T-helper 17 cell (primary cell): ENCODE data around the gene ZNF653. TPM values are rescaled to one million over a fixed set of nuclear protein-coding genes. Genes with fewer than 3 reads are reported as not detected.
A peak's percentile ranks its signal among the peaks of the same experiment; 100 is the strongest.
"Not testable (repeated sequence)": the region's sequence is repeated elsewhere in the genome, so short reads cannot be mapped to it uniquely, and the experiment has no call there.

Source experiments
- ATAC-seq: fragments of 150-1000 bp; cut with Tn5 transposase; 2 replicates; pipeline ENCODE4 v1.10.0; 2021; ENCODE audit warnings: mild to moderate bottlenecking, moderate library complexity
- DNase-seq, 3 donors: peaks; one replicate each; pipeline versions ENCODE4 v3.0.0 to v3.0.0-alpha.2; 2020 to 2021
- H3K9me3 ChIP-seq: one replicate; pipeline ENCODE4 v1.7.0; 2013; ENCODE audit warnings: low read length, mild to moderate bottlenecking; ENCODE audit not compliant: control insufficient read depth, poor library complexity, severe bottlenecking
- H3K27ac Mint-ChIP-seq: one replicate; pipeline ENCODE4 v1.8.0; 2022; ENCODE audit warnings: mild to moderate bottlenecking, moderate library complexity, mixed read lengths
- H3K27me3 Mint-ChIP-seq: one replicate; pipeline ENCODE4 v1.8.0; 2022; ENCODE audit warnings: mixed read lengths
- H3K36me3 Mint-ChIP-seq: one replicate; pipeline ENCODE4 v1.8.0; 2022; ENCODE audit warnings: low read depth, mixed read lengths
- H3K4me1 Mint-ChIP-seq: one replicate; pipeline ENCODE4 v1.8.0; 2022; ENCODE audit warnings: mild to moderate bottlenecking, mixed read lengths
- H3K4me3 Mint-ChIP-seq: one replicate; pipeline ENCODE4 v1.8.0; 2022; ENCODE audit warnings: mild to moderate bottlenecking, moderate library complexity, mixed read lengths
- total RNA-seq, 4 donors: library from RNA in 2 of 4; stranded (reverse) in 2 of 4; gene quantifications; one replicate each; pipeline ENCODE4 v1.2.3 and lab custom pipeline; 2022 to 2026

ZNF653 gene
- total RNA-seq, 2 donors from 2014 or later = 15.3 to 15.6 TPM

DNA sequence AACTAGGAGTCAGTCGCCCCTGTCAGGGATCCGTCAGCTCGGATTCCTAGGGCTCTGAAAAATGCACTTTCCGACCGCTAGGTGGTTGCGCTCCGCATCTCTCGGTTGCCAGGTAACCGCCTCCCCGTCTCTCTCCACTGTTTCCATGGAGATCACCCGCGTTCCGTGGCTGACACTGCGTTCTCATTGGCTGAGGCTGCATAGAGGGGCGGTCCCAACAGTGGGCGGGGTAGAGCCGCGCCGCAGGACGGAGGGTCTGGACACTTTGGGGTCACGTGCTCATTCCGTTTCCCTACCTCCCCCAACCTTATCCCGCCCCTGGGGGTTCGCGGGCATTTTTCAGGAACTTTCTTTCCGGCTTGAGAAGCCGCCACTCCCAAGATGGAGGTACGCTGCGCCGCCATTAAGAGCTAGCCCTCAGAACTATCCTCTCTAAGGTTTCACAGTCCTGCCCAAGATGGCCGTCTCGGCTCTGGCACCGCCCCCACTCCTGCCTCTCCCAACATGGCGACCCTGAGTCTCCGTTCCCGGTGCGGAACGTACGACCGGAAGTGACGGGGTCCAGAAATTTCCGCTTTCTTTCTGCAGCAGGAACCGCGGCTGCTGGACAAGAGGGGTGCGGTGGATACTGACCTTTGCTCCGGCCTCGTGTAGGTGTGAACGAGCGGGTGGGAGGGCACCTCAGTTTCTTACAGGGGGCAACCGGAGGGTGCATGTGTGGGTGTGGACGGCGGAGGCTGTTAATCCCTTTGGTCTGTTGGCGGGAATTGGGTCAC, 70.4 kb downstream of the ZNF653 start, which contains the start of the genes ODAD3 and PRKCSH:
ODAD3 (minus strand) TSS at position 65 of the 776 bp plus-strand sequence. CDS start 105 bp downstream, outside the sequence.
PRKCSH (plus strand) TSS at position 579 of the 776 bp plus-strand sequence. CDS start 483 bp downstream, outside the sequence.
- peak; percentile 89 to 95 (median 94) for DNase-seq
- peak; percentile 95 for ATAC-seq
- Mint-ChIP-seq H3K4me1 (peaks cover 8% of the 10 kb centered on the region), H3K27ac (peak within 1 kb of the TSS; percentile 91), H3K27me3 (no peaks in the 10 kb centered on the region), H3K36me3 (peaks cover 2% of the 10 kb centered on the region), H3K4me3 (peak within 1 kb of the TSS; percentile 99)
- H3K9me3 ChIP-seq = no peaks in the 10 kb centered on the region

DNA sequence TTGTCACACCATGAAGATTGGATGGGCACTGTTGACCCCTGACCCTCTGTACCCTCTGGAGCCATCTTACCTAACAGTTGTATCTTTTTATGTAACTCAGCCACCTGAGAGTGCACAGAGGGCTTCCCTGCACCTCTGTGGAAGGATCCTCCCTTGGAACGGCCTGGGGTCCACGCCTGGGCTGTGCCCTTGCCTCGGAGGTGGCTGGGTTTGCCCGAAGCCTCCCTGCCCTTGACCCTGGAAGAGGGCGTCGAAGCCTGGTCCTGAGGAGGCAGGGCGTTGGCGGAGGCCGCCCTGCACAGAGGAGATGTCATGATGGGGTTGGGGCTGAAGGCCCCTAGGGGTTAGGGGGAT, 71.0 kb downstream of the ZNF653 start:
- Mint-ChIP-seq H3K36me3 (peaks cover 2% of the 10 kb centered on the region), H3K27me3 (no peaks in the 10 kb centered on the region), H3K4me3 (peak overlapping the region; percentile 99), H3K27ac (peak overlapping the region; percentile 91), H3K4me1 (peaks cover 8% of the 10 kb centered on the region)
- peak; percentile 8 for ATAC-seq
- no peaks in the 10 kb centered on the region for H3K9me3 ChIP-seq
- DNase-seq = no peak

DNA sequence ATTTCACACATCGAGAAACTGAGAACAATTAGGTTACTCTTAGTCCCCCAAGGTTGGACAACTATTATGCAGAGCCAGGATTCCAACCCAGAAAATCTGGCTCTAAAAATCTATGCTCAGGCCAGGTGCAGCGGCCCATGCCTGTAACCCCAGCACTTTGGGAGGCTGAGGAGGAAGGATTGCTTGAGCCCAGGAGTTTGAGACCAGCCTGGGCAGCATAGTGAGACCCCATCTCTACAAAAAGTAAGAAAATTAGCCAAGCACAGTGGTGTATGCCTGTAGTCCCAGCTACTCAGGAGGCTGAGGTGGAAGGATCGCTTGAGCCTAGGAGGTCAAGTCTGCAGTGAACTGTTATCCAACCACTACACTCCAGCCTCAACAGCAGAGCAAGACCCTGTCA, 72.1 kb downstream of the ZNF653 start:
- H3K4me1 Mint-ChIP-seq, H3K36me3 Mint-ChIP-seq, DNase-seq, H3K27me3 Mint-ChIP-seq, ATAC-seq, H3K9me3 ChIP-seq: not testable (repeated sequence)
- H3K27ac Mint-ChIP-seq = peak overlapping the region; percentile 91
- peak overlapping the region; percentile 36 for H3K4me3 Mint-ChIP-seq

Other genes starting within 250 kb of the ZNF653 start
- 1 to 10 TPM in 1 of 2 donors, under 1 TPM in 1; 0.62 to 6.1 TPM for gene DOCK6, start 243.3 kb downstream of the ZNF653 start, total RNA-seq
- not detected for gene TSPAN16, start 209.7 kb downstream of the ZNF653 start, total RNA-seq
- 1 to 10 TPM; 6.7 to 7.7 TPM for gene RAB3D, start 166.2 kb downstream of the ZNF653 start, total RNA-seq
- gene TMEM205, start 159.6 kb downstream of the ZNF653 start, total RNA-seq = 10 to 100 TPM; 15.3 to 21.9 TPM
- gene CCDC159, start 159.3 kb downstream of the ZNF653 start, total RNA-seq = 10 to 100 TPM; 55.8 to 64.1 TPM
- 1 to 10 TPM; 7.1 to 7.5 TPM for gene PLPPR2, start 150.4 kb downstream of the ZNF653 start, total RNA-seq
- 1 to 10 TPM; 2.6 to 2.9 TPM for gene SWSAP1, start 131.2 kb downstream of the ZNF653 start, total RNA-seq
- gene EPOR, start 121.5 kb downstream of the ZNF653 start, total RNA-seq = 1 to 10 TPM; 7.3 to 9.9 TPM
- not detected for gene RGL3, start 86.5 kb downstream of the ZNF653 start, total RNA-seq
- not detected for gene ODAD3, start 70.7 kb downstream of the ZNF653 start, total RNA-seq
- 100 to 1,000 TPM; 233 to 250 TPM for gene PRKCSH, start 70.2 kb downstream of the ZNF653 start, total RNA-seq
- under 1 TPM in 1 of 2 donors, not detected in 1; 0.26 TPM for gene ELAVL3, start 24.8 kb downstream of the ZNF653 start, total RNA-seq
- gene ECSIT, start 23.3 kb upstream of the ZNF653 start, total RNA-seq = 10 to 100 TPM; 22.6 to 23.9 TPM
- gene CNN1, start 33.0 kb upstream of the ZNF653 start, total RNA-seq = 1 to 10 TPM in 1 of 2 donors, not detected in 1; 2.6 TPM
- 10 to 100 TPM; 33.9 to 40.6 TPM for gene ELOF1, start 53.4 kb upstream of the ZNF653 start, total RNA-seq
- 10 to 100 TPM; 14.6 to 18.2 TPM for gene ACP5, start 71.8 kb upstream of the ZNF653 start, total RNA-seq
- 1 to 10 TPM; 4.9 to 6.0 TPM for gene ZNF627, start 91.6 kb upstream of the ZNF653 start, total RNA-seq
- gene ZNF823, start 233.1 kb upstream of the ZNF653 start, total RNA-seq = 1 to 10 TPM; 1.7 to 2.4 TPM